Uterus (tissue), 4 donors: ENCODE results near the gene KIAA1217. TPM values are rescaled to one million over a fixed set of nuclear protein-coding genes. Genes with fewer than 3 reads are reported as not detected.
A peak's percentile ranks its signal among the peaks of the same experiment; 100 is the strongest.

ENCODE experiments used
- DNase-seq, 2 donors: peaks; one replicate each; pipeline ENCODE4 v3.0.0-alpha.2; 2019 to 2020
- H3K27ac ChIP-seq, 2 donors: fragments of 200-600 bp; sonication (generic); 1 replicate in 1 of 2; 2 replicates in 1 of 2; pipeline ENCODE4 v1.5.1; 2016 to 2018
- H3K27me3 ChIP-seq, 2 donors: fragments of 200-600 bp; sonication (generic); one replicate each; pipeline ENCODE4 v1.5.1; 2018 to 2019; ENCODE audit warnings: control low read depth in 1 of 2
- H3K36me3 ChIP-seq, 2 donors: fragments of 200-600 bp; sonication (generic); one replicate each; pipeline ENCODE4 v1.5.1; 2019; ENCODE audit warnings: control low read depth in 1 of 2
- H3K4me1 ChIP-seq, 2 donors: fragments of 200-600 bp; sonication (generic); one replicate each; pipeline ENCODE4 v1.5.1; 2018 to 2019; ENCODE audit warnings: control low read depth in 1 of 2
- H3K4me3 ChIP-seq, 2 donors: fragments of 200-600 bp; sonication (generic); 1 replicate in 1 of 2; 2 replicates in 1 of 2; pipeline ENCODE4 v1.5.1; 2018 to 2019; ENCODE audit warnings: mild to moderate bottlenecking in 1 of 2
- H3K9me3 ChIP-seq, 2 donors: fragments of 200-600 bp; sonication (generic); one replicate each; pipeline ENCODE4 v1.5.1; 2019; ENCODE audit warnings: control low read depth in 1 of 2
- POLR2A ChIP-seq, 2 donors: fragments of 450-650 bp; IDR thresholded peaks; one replicate each; pipeline ENCODE4 v1.6.1; 2016; ENCODE audit warnings: antibody characterized with exemption in 2 of 2, mild to moderate bottlenecking in 1 of 2, moderate library complexity in 1 of 2
- intact Hi-C: fragments of 100-400 bp; cut with DNase I; formaldehyde crosslinking; loops from one replicate; pipeline ENCODE4 v1.15.1; 2023; ENCODE audit warnings: low total_unique reads
- total RNA-seq, 4 donors: library from RNA; depleted of rRNA in 3 of 4; stranded (reverse); fragments of >200 nt in 3 of 4; gene quantifications; one replicate each; pipeline versions ENCODE4 v1.1.0 to v1.2.4, GENCODE V29; 2014 to 2023
- TF ChIP-seq, protein P1 (sequence below), 4 experiments: fragments of 200-600 bp in 2 of 4; fragments of 450-650 bp in 2 of 4; sonication (generic) in 2 of 4; IDR thresholded peaks; one replicate each; pipeline ENCODE4 v1.5.1; 2016 to 2019; ENCODE audit warnings: antibody characterized with exemption in 4 of 4, mild to moderate bottlenecking in 2 of 4, moderate library complexity in 1 of 4
- donor health status: DM: yes; HTN: yes; CAD: no.

KIAA1217 gene
- total RNA-seq, 4 donors from 2014 or later, result 3.5 to 38.2 (median 11.6) TPM

DNA sequence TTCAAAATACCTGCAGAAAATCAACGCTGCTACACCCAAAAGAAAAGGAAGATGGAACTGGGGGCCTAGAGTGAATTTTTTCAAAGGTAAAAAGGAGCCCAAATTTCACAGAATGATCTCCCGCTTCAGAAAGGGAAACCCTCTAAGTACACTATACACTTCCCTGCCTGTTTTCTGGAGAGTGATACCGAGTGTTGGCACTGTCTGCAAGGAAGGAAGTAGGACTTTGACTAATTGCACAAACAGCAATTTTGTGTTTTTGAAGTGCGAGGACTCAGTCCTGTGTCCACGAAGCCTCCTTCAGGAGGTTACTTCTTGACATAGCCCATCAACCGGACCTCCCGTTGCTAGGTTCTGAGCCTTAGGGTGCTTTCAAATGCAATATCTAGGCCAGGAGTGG, 106.3 kb downstream of the KIAA1217 start:
- Histone ChIP-seq H3K27me3 (no peaks in the 10 kb centered on the region), H3K36me3 (no peaks in the 10 kb centered on the region), H3K4me3 (no peak overlapping the region), H3K27ac (no peak overlapping the region), H3K4me1 (no peaks in the 10 kb centered on the region), H3K9me3 (no peaks in the 10 kb centered on the region)
- intact Hi-C loops, result no loop called here
- TF ChIP-seq, protein P1, sequence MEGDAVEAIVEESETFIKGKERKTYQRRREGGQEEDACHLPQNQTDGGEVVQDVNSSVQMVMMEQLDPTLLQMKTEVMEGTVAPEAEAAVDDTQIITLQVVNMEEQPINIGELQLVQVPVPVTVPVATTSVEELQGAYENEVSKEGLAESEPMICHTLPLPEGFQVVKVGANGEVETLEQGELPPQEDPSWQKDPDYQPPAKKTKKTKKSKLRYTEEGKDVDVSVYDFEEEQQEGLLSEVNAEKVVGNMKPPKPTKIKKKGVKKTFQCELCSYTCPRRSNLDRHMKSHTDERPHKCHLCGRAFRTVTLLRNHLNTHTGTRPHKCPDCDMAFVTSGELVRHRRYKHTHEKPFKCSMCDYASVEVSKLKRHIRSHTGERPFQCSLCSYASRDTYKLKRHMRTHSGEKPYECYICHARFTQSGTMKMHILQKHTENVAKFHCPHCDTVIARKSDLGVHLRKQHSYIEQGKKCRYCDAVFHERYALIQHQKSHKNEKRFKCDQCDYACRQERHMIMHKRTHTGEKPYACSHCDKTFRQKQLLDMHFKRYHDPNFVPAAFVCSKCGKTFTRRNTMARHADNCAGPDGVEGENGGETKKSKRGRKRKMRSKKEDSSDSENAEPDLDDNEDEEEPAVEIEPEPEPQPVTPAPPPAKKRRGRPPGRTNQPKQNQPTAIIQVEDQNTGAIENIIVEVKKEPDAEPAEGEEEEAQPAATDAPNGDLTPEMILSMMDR (IDR thresholded peaks at IDR 0.05), result no peak
- TF ChIP-seq POLR2A (IDR thresholded peaks at IDR 0.05), result no peak
- no peak for DNase-seq

DNA sequence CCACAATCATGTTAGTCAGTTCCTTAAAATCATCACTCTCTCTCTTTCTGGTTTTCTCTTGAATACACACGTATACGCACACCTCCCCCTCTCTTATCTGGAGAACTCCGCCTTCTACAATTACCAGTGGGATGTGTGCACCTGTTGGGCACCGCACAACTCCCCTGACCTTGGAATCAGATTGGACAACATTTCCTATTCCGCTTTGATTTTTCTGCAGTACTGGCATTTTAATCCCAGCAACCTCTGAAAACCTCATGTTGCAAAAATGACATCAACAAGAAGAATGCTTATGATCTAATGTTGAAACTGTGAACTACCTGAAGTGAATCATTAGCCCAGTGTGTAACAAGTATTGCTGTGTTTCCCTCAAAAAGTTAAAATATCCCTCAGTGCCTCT, 109.6 kb downstream of the KIAA1217 start:
- Histone ChIP-seq H3K36me3 (no peaks in the 10 kb centered on the region), H3K4me1 (no peaks in the 10 kb centered on the region), H3K9me3 (no peaks in the 10 kb centered on the region), H3K27me3 (no peaks in the 10 kb centered on the region), H3K4me3 (no peak overlapping the region), H3K27ac (no peak overlapping the region)
- intact Hi-C loops, result no loop called here
- TF ChIP-seq, protein P1 (IDR thresholded peaks at IDR 0.05), result no peak
- TF ChIP-seq POLR2A (IDR thresholded peaks at IDR 0.05), result no peak
- no peak for DNase-seq

DNA sequence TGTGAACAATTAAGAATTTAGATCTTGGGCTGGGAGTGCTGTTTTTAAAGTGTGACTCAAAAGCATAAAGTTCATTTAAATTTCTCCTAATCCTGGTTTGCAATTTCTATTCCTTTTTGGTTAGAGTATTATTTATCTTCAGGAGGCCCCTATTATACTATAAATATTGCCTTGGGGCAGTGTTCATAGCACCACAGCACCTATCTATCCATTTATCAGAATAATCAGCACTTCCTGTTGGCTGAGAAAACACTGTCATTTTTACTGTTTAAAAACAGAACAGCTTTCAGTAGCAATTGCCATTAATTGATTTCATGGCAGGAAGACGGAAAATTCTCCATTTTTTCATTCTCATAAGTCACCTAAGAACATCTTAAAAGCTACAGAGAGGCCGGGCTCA, 111.4 kb downstream of the KIAA1217 start:
- no peak for DNase-seq
- intact Hi-C loops, result no loop called here
- TF ChIP-seq, protein P1 (IDR thresholded peaks at IDR 0.05), result no peak
- TF ChIP-seq POLR2A (IDR thresholded peaks at IDR 0.05), result no peak

DNA sequence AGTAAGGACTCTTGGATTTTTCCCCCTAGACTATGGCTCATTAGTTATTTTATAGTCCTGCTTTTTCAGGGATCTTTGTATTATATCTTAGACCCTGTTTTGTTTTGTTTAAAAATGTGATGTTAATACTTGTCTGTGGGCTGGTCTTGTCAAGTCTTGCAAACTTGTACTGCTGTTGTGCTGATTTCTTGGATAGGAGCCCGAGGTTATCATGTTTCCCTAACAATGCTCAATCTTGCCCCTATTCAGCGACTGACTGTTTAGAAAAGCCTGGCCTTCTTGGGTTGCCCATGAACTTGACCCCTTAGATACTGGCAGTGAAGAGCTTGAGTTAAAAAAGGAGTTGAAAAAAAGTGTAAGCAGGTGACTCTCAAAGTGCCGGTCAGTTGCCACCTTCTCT, 115.7 kb downstream of the KIAA1217 start:
- no peak overlapping the region for H3K27ac ChIP-seq
- H3K36me3 ChIP-seq, result no peaks in the 10 kb centered on the region
- no peak overlapping the region for H3K4me3 ChIP-seq
- intact Hi-C loops, result no loop called here
- no peaks in the 10 kb centered on the region for H3K9me3 ChIP-seq
- no peaks in the 10 kb centered on the region for H3K4me1 ChIP-seq
- no peak for DNase-seq
- H3K27me3 ChIP-seq, result no peaks in the 10 kb centered on the region
- TF ChIP-seq, protein P1 (IDR thresholded peaks at IDR 0.05), result no peak
- TF ChIP-seq POLR2A (IDR thresholded peaks at IDR 0.05), result no peak

More for the DNA sequence above, 111.4 kb downstream of the KIAA1217 start:
- no peak overlapping the region for H3K27ac ChIP-seq
- no peaks in the 10 kb centered on the region for H3K27me3 ChIP-seq
- no peaks in the 10 kb centered on the region for H3K9me3 ChIP-seq
- H3K4me3 ChIP-seq, result no peak overlapping the region
- no peaks in the 10 kb centered on the region for H3K36me3 ChIP-seq
- H3K4me1 ChIP-seq, result no peaks in the 10 kb centered on the region

DNA sequence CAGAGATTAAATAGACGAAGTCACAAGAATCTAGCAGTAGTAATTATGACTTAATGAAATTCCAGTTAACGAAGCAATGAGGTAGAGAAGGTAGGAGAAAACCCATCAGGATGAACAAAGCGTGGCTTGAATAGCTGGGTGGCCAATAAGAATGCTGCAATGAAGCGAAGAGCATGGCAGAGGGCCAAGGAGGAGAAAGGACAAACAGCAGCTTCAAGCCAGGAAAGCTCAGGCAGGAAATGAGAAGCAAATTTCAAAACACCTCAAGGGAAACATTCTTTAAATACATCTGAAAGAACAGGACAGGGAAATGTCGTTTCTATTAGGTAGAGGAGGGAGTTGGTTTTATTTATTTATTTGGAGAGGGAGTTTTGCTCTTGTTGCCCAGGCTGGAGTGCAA, 122.5 kb downstream of the KIAA1217 start:
- Histone ChIP-seq H3K4me1 (no peaks in the 10 kb centered on the region), H3K27me3 (no peaks in the 10 kb centered on the region), H3K4me3 (no peak overlapping the region), H3K9me3 (no peaks in the 10 kb centered on the region), H3K36me3 (no peaks in the 10 kb centered on the region), H3K27ac (no peak overlapping the region)
- intact Hi-C loops, result no loop called here
- TF ChIP-seq, protein P1 (IDR thresholded peaks at IDR 0.05), result no peak
- no peak for TF ChIP-seq POLR2A (IDR thresholded peaks at IDR 0.05)
- peak in 1 of 2 donors; percentile 20 for DNase-seq
